ENCODE results near the gene CAPZB.

The CAPZB gene

GRCh38 chr1:19409477-19410341 is 75.6 kb downstream of the CAPZB start:
- Histone ChIP-seq H3K4me3 (ENCODE audit: insufficient read depth, low read length, poor library complexity, severe bottlenecking) (no peak overlapping the region), H4K20me1 (ENCODE audit: low read depth, low read length) (no peaks in the 10 kb centered on the region; the same call in 1 of the 2 replicates)

DNA sequence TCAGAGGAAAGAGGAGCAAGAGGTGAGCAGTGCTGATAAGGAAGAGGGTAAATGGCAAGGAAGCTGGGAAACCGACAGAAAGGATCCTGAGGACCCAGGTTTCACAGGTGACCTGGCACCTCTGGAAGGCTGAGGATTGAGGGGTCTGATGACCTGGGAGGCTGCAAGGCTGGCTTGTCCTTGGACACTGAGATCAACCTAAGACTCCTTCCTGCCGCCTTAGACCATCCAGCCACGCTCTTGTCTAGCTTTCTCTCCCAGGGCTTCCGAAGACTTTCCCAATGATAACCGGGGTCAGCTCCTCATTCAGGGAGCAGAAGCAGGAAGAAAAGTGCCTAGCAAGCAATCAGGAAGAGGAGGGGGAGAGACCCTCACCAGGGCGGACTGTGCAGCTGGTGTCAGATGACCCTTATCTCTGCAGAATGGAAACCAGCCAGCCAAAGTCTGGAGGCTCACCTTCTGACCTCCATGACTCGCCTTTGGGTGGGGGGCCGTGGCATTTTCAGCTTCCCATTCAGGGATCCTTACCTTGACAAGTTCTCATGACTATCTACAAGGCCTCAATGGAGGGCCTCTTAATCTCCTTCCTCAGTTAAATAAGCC is 77.7 kb downstream of the CAPZB start:
- H3K27ac ChIP-seq (ENCODE audit: low read depth, low read length): no peak overlapping the region
- no peaks in the 10 kb centered on the region for H3K9me2 ChIP-seq (replicated peaks; ENCODE audit: insufficient read depth, low read length)
- TF ChIP-seq EZH2phosphoT487 (conservative IDR thresholded peaks at IDR 0.05; ENCODE audit: low read length): no peak
- TF ChIP-seq, protein P1, sequence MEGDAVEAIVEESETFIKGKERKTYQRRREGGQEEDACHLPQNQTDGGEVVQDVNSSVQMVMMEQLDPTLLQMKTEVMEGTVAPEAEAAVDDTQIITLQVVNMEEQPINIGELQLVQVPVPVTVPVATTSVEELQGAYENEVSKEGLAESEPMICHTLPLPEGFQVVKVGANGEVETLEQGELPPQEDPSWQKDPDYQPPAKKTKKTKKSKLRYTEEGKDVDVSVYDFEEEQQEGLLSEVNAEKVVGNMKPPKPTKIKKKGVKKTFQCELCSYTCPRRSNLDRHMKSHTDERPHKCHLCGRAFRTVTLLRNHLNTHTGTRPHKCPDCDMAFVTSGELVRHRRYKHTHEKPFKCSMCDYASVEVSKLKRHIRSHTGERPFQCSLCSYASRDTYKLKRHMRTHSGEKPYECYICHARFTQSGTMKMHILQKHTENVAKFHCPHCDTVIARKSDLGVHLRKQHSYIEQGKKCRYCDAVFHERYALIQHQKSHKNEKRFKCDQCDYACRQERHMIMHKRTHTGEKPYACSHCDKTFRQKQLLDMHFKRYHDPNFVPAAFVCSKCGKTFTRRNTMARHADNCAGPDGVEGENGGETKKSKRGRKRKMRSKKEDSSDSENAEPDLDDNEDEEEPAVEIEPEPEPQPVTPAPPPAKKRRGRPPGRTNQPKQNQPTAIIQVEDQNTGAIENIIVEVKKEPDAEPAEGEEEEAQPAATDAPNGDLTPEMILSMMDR (IDR thresholded peaks at IDR 0.05; ENCODE audit: insufficient read depth, low read length, poor library complexity, severe bottlenecking): no peak
- no peak overlapping the region for H2AFZ ChIP-seq (ENCODE audit: low read depth, low read length, severe bottlenecking)
- H3K36me3 ChIP-seq (ENCODE audit: low read length): no peaks in the 10 kb centered on the region
- no peaks in the 10 kb centered on the region; the same call in 1 of the 2 replicates for H4K20me1 ChIP-seq (ENCODE audit: low read depth, low read length)
- no peaks in the 10 kb centered on the region for H3K27me3 ChIP-seq (ENCODE audit: low read length)
- no peak overlapping the region for H3K9ac ChIP-seq (ENCODE audit: low read length)
- peaks cover 55% of the 10 kb centered on the region for H3K79me2 ChIP-seq (ENCODE audit: insufficient read depth, low read length)
- no peak overlapping the region for H3K4me3 ChIP-seq (ENCODE audit: insufficient read depth, low read length, poor library complexity, severe bottlenecking)
- H3K4me2 ChIP-seq (ENCODE audit: low read depth, low read length, poor library complexity, severe bottlenecking): no peak overlapping the region
- H3F3A ChIP-seq (ENCODE audit: insufficient read depth): no peaks in the 10 kb centered on the region
- H3K9me3 ChIP-seq (ENCODE audit: insufficient read depth, low read length): no peaks in the 10 kb centered on the region

More at GRCh38 chr1:19409477-19410341, 75.6 kb downstream of the CAPZB start:
- H3K27me3 ChIP-seq (ENCODE audit: low read length): no peaks in the 10 kb centered on the region
- TF ChIP-seq EZH2phosphoT487 (conservative IDR thresholded peaks at IDR 0.05; ENCODE audit: low read length): no peak
- TF ChIP-seq, protein P1 (IDR thresholded peaks at IDR 0.05; ENCODE audit: insufficient read depth, low read length, poor library complexity, severe bottlenecking): no peak
- H3K9me2 ChIP-seq (replicated peaks; ENCODE audit: insufficient read depth, low read length): no peaks in the 10 kb centered on the region
- no peak overlapping the region for H3K27ac ChIP-seq (ENCODE audit: low read depth, low read length)
- H3K4me2 ChIP-seq (ENCODE audit: low read depth, low read length, poor library complexity, severe bottlenecking): no peak overlapping the region
- peaks cover 47% of the 10 kb centered on the region for H3K79me2 ChIP-seq (ENCODE audit: insufficient read depth, low read length)
- no peaks in the 10 kb centered on the region for H3F3A ChIP-seq (ENCODE audit: insufficient read depth)
- H2AFZ ChIP-seq (ENCODE audit: low read depth, low read length, severe bottlenecking): no peak overlapping the region
- H3K36me3 ChIP-seq (ENCODE audit: low read length): no peaks in the 10 kb centered on the region
- no peak overlapping the region for H3K9ac ChIP-seq (ENCODE audit: low read length)
- no peaks in the 10 kb centered on the region for H3K9me3 ChIP-seq (ENCODE audit: insufficient read depth, low read length)

DNA sequence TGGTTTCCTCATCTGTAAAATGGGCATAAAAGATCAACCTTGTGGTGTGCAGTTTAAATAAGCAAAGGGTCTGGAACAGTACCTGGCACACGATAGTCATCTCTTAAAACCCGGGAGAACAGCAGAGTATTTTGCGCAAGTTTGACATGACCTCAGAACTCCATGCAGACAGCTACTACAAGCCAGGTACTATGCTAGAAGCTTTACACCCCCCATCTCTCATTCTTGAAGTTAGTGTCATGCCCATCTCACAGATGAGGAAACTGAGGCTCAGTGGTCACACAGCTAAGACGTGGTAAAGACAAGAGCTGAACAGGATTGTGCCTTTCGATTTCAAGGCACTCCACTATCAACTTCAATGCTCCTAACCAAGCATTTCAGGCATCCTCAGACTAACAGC is 78.7 kb downstream of the CAPZB start:
- H2AFZ ChIP-seq (ENCODE audit: low read depth, low read length, severe bottlenecking): no peak overlapping the region
- H4K20me1 ChIP-seq (ENCODE audit: low read depth, low read length): no peaks in the 10 kb centered on the region; the same call in 1 of the 2 replicates
- no peaks in the 10 kb centered on the region for H3K27me3 ChIP-seq (ENCODE audit: low read length)
- no peaks in the 10 kb centered on the region for H3K9me2 ChIP-seq (replicated peaks; ENCODE audit: insufficient read depth, low read length)
- no peak overlapping the region for H3K4me3 ChIP-seq (ENCODE audit: insufficient read depth, low read length, poor library complexity, severe bottlenecking)
- no peak overlapping the region for H3K9ac ChIP-seq (ENCODE audit: low read length)
- TF ChIP-seq, protein P1 (IDR thresholded peaks at IDR 0.05; ENCODE audit: insufficient read depth, low read length, poor library complexity, severe bottlenecking): no peak
- no peak for TF ChIP-seq EZH2phosphoT487 (conservative IDR thresholded peaks at IDR 0.05; ENCODE audit: low read length)
- no peak overlapping the region for H3K27ac ChIP-seq (ENCODE audit: low read depth, low read length)
- no peaks in the 10 kb centered on the region for H3F3A ChIP-seq (ENCODE audit: insufficient read depth)
- H3K36me3 ChIP-seq (ENCODE audit: low read length): no peaks in the 10 kb centered on the region
- H3K9me3 ChIP-seq (ENCODE audit: insufficient read depth, low read length): no peaks in the 10 kb centered on the region
- peaks cover 52% of the 10 kb centered on the region for H3K79me2 ChIP-seq (ENCODE audit: insufficient read depth, low read length)
- no peak overlapping the region for H3K4me2 ChIP-seq (ENCODE audit: low read depth, low read length, poor library complexity, severe bottlenecking)
